ENCODE measurements around the gene PLEKHA4.
"Not testable (repeated sequence)": the region's sequence is repeated elsewhere in the genome, so short reads cannot be mapped to it uniquely, and the experiment has no call there.

PLEKHA4 gene

GRCh38 chr19:48795685-48796070 is 72.7 kb downstream of the PLEKHA4 start:
- Mint-ChIP-seq H3K9me3 (no peaks in the 10 kb centered on the region), H3K27ac (peak overlapping the region; percentile 97), H3K36me3 (ENCODE audit: low read depth) (peaks cover 17% of the 10 kb centered on the region), H3K4me1 (ENCODE audit: low read depth) (peaks cover 13% of the 10 kb centered on the region), H3K27me3 (no peaks in the 10 kb centered on the region), H3K4me3 (peak overlapping the region; percentile 82)
- no peak for DNase-seq

DNA sequence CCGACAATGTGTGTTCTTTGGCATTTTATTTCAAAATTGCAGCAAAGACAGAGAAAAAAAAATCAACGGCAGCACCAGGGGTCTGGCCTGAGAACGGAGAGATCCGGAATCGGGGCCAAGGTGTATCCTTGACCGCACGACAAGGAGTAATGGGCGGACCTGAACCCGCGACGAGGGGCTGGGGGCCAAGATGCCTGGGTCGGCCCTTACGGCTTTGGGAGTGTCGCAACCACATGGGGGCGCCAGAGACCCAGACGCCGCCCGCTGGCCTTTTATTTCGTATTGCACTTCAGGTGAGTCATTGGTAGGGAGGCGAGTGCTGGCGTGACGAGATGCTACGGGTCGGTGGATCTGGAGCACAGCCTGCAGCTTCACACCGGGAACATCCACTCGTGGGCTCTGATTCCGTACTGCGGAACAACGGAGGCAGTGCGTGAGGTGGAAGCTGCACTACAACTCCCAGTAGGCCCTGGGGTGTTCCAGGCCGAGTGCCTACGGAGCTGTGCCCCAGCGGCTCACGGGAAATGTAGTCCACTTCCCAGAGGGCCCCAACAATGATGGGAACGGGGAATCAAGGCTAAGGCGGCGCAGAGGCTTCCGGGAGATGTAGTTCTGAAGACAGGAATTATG is 73.2 kb downstream of the PLEKHA4 start:
- Mint-ChIP-seq H3K27ac (peak overlapping the region; percentile 97), H3K36me3 (ENCODE audit: low read depth) (peaks cover 15% of the 10 kb centered on the region), H3K4me3 (peak overlapping the region; percentile 82), H3K27me3 (no peaks in the 10 kb centered on the region), H3K4me1 (ENCODE audit: low read depth) (peaks cover 13% of the 10 kb centered on the region), H3K9me3 (no peaks in the 10 kb centered on the region)
- DNase-seq, result peak; percentile 89

DNA sequence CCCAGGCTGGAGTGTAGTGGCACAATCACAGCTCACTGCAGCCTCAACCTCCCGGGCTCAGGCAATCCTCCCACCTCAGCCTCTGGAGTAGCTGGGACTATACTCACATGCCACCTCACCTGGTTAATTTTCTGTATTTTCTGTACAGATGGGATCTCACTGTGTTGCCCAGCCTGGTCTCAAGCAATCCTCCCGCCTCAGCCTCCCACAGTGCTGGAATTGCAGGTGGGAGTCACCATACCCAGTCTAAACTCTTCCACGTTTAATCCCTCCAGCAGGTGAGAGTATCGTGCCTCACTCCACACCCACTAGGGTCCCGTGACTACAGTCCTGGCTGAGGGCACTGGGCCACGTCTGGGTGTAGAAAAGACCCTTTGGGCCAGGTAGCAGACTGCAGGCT is 74.1 kb downstream of the PLEKHA4 start:
- peak overlapping the region; percentile 97 for H3K27ac Mint-ChIP-seq

DNA sequence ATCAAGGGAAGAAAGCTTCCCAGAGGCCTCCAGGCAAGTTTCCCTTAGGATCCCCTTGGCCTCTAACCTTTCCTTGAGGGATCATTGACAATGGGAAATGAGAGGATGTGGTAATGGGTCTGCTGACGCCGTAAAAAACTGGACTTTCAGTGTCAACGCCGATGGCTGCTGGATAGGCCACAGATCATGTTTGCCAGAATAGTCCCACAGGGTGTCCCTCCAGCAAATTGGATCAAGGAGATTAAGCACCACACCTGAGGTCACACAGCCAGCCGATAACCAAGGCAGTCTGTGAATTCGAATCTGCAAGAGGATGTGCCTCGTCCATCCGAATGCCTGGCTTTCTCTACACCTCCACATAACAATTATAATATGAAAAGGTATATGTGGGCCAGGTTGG is 75.1 kb downstream of the PLEKHA4 start:
- Mint-ChIP-seq H3K4me3 (no peak overlapping the region), H3K27ac (no peak overlapping the region), H3K27me3 (no peaks in the 10 kb centered on the region), H3K4me1 (ENCODE audit: low read depth) (peaks cover 13% of the 10 kb centered on the region), H3K9me3 (no peaks in the 10 kb centered on the region), H3K36me3 (ENCODE audit: low read depth) (peaks cover 12% of the 10 kb centered on the region)
- DNase-seq, result no peak

More for the DNA sequence above, 74.1 kb downstream of the PLEKHA4 start:
- peaks cover 13% of the 10 kb centered on the region for H3K36me3 Mint-ChIP-seq (ENCODE audit: low read depth)
- H3K27me3 Mint-ChIP-seq, result no peaks in the 10 kb centered on the region
- H3K4me3 Mint-ChIP-seq, result no peak overlapping the region
- DNase-seq, result no peak
- H3K4me1 Mint-ChIP-seq (ENCODE audit: low read depth), result peaks cover 13% of the 10 kb centered on the region
- no peaks in the 10 kb centered on the region for H3K9me3 Mint-ChIP-seq

GRCh38 chr19:48787331-48787730 is 81.1 kb downstream of the PLEKHA4 start:
- H3K4me1 Mint-ChIP-seq (ENCODE audit: low read depth); H3K9me3 Mint-ChIP-seq; H3K27ac Mint-ChIP-seq; H3K36me3 Mint-ChIP-seq (ENCODE audit: low read depth); H3K4me3 Mint-ChIP-seq; DNase-seq: not testable (repeated sequence)
- H3K27me3 Mint-ChIP-seq, result peaks cover 19% of the 10 kb centered on the region

Measured in activated T-cell treated with anti-CD3 and anti-CD28 coated beads, Interleukin-2, amount 50 U/mL, for 24 hours (primary cell).